Fibroblast of villous mesenchyme (primary cell): Measurements from ENCODE around the gene ARL6IP1. TPM values are rescaled to one million over a fixed set of nuclear protein-coding genes. Genes with fewer than 3 reads are reported as not detected.

Experiments used
- DNase-seq: peaks from one replicate; pipeline ENCODE4 v3.0.0-alpha.2; 2010; ENCODE audit warnings: low read depth
- H3K4me3 ChIP-seq: 2 replicates; pipeline ENCODE4 v1.5.1; 2011; ENCODE audit warnings: low read depth, mild to moderate bottlenecking, low read length
- CTCF ChIP-seq: IDR thresholded peaks from 2 replicates; pipeline ENCODE4 v1.5.1; 2012; ENCODE audit warnings: low read depth, mild to moderate bottlenecking, low read length; ENCODE audit not compliant: insufficient read depth
- total RNA-seq: library from RNA; depleted of rRNA; stranded (reverse); fragments of >200 nt; gene quantifications from 2 replicates; pipeline ENCODE4 v1.2.3, GENCODE V29; 2012

Gene ARL6IP1
- total RNA-seq: 161 and 369 TPM in 2 replicates

- DNase-seq: peak; percentile 100
- H3K4me3 ChIP-seq: peak within 1 kb of the TSS; percentile 97
- peak; percentile 83 for TF ChIP-seq CTCF
Observed at GRCh38 chr16:18801145-18801972, at the start of gene ARL6IP1. Gene ARL6IP1 (minus strand): TSS chr16:18801549. CDS start chr16:18801466, 83 bp downstream.

DNA sequence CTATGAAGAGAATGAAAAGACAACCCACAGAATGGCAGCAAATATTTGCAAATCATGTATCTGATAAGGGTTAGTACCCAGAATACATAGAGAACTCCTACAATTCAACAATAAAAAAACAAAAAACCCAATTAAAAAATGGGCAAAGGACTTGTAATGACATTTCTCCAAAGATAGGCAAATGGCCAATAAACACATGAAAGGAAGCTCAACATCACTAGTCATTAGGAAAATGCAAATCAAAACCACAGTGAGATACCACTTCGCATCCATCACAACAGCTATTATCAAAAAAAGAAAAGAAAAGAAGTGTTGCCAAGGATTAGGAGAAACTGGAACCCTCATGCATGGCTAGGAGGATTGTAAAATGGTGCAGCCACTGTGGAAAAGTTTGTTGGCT, 45.1 kb upstream of the ARL6IP1 start:
- no peak for TF ChIP-seq CTCF
- DNase-seq: no peak
- no peak overlapping the region for H3K4me3 ChIP-seq

- TF ChIP-seq CTCF: no peak
- H3K4me3 ChIP-seq: no peak overlapping the region
- no peak for DNase-seq
Observed at GRCh38 chr16:18842565-18842964, 41.2 kb upstream of the ARL6IP1 start.

- no peak for TF ChIP-seq CTCF
- no peak for DNase-seq
- no peak overlapping the region for H3K4me3 ChIP-seq
Observed at GRCh38 chr16:18841833-18842525, 40.6 kb upstream of the ARL6IP1 start.

GRCh38 chr16:18839555-18839954, 38.2 kb upstream of the ARL6IP1 start:
- H3K4me3 ChIP-seq: no peak overlapping the region
- no peak for TF ChIP-seq CTCF
- no peak for DNase-seq

DNA sequence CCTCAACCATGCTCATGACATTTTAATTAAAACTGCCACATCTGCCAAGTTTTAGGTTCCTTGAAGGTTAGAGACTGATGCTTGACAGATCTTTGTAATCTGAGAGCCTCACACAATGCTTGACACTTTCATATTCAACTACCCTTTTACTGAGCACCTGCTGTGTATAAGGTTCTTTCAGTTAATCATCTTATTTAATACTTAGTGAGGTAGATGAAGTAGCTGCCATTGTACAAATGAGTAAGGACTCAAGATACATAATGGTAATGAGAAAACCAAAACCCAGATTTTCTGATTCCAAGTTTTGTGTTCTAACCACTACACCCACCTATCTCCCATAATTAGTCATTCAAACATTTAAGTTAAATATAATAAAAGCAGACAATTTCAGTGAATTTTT, 35.4 kb upstream of the ARL6IP1 start:
- no peak for DNase-seq
- H3K4me3 ChIP-seq: no peak overlapping the region
- no peak for TF ChIP-seq CTCF

DNA sequence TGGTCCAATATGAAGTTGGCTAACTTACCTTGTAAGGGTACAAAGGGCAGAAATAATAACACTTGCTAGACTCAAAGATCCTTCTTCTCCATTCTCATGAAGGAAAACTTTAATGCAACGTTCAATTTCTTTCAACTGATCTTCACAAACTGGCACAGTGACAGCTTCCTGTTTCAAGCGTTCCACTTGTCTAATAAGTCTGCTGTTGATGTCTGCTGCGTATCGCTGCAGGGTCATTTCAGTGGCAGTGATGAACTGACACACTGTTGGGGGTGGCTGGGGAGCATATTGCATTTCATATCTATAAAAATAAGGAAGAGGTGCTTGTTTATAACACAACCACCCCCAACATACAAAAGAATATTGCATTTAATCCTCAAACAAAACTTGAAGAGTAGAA, 33.5 kb upstream of the ARL6IP1 start:
- DNase-seq: no peak
- H3K4me3 ChIP-seq: no peak overlapping the region

More for the DNA sequence above, 33.5 kb upstream of the ARL6IP1 start:
- TF ChIP-seq CTCF: no peak
